ENCODE measurements around the gene NFIA.

Gene NFIA

GRCh38 chr1:61133335-61134019 is 51.1 kb downstream of the NFIA start:
- no peak overlapping the region for H3K4me2 ChIP-seq
- H3K9me3 ChIP-seq (replicated peaks in 1 of 11) = no peaks in the 10 kb centered on the region
- no peak overlapping the region for H3K4me3 ChIP-seq
- H4K20me1 ChIP-seq = no peaks in the 10 kb centered on the region
- peaks cover 0 to 9% (median 4%) of the 10 kb centered on the region in 10 experiments; a peak in 6 of 20 replicates for H3K4me1 ChIP-seq
- no peak overlapping the region for H3K9ac ChIP-seq
- H3K27me3 ChIP-seq = no peaks in the 10 kb centered on the region
- no peak overlapping the region for H3K27ac ChIP-seq
- no peak for TF ChIP-seq Cebpa-rat (IDR thresholded peaks at IDR 0.05)
- H3K36me3 ChIP-seq = no peaks in the 10 kb centered on the region

GRCh38 chr1:61135291-61135690 is 52.9 kb downstream of the NFIA start:
- Histone ChIP-seq H3K9ac (no peak overlapping the region), H3K4me2 (peak overlapping the region in 5 of 11 experiments; percentile 18 to 37 (median 30); a peak in 7 of 22 replicates), H3K36me3 (no peaks in the 10 kb centered on the region), H3K4me3 (no peak overlapping the region), H3K27me3 (no peaks in the 10 kb centered on the region), H4K20me1 (no peaks in the 10 kb centered on the region), H3K27ac (no peak overlapping the region), H3K4me1 (peaks cover 0 to 9% (median 4%) of the 10 kb centered on the region in 10 experiments; a peak in 6 of 20 replicates), H3K9me3 (replicated peaks in 1 of 11) (no peaks in the 10 kb centered on the region)
- no peak for TF ChIP-seq Cebpa-rat (IDR thresholded peaks at IDR 0.05)

- Histone ChIP-seq H3K4me1 (peaks cover 0 to 9% (median 0%) of the 10 kb centered on the region in 10 experiments; a peak in 6 of 20 replicates), H4K20me1 (no peaks in the 10 kb centered on the region; a peak in 1 of 22 replicates), H3K27ac (no peak overlapping the region), H3K9me3 (replicated peaks in 1 of 11) (no peaks in the 10 kb centered on the region), H3K9ac (no peak overlapping the region), H3K36me3 (no peaks in the 10 kb centered on the region), H3K4me3 (no peak overlapping the region), H3K27me3 (peaks cover 0 to 21% (median 0%) of the 10 kb centered on the region in 11 experiments; a peak in 2 of 22 replicates), H3K4me2 (no peak overlapping the region)
- TF ChIP-seq Cebpa-rat (IDR thresholded peaks at IDR 0.05) = no peak
These were observed 55.9 kb downstream of the NFIA start for GRCh38 chr1:61138305-61138704.

- Histone ChIP-seq H3K27ac (no peak overlapping the region), H3K4me1 (peaks cover 0 to 9% (median 0%) of the 10 kb centered on the region in 10 experiments; a peak in 6 of 20 replicates), H4K20me1 (no peaks in the 10 kb centered on the region; a peak in 1 of 22 replicates), H3K27me3 (peaks cover 0 to 21% (median 0%) of the 10 kb centered on the region in 11 experiments; a peak in 2 of 22 replicates), H3K9me3 (replicated peaks in 1 of 11) (no peaks in the 10 kb centered on the region), H3K36me3 (no peaks in the 10 kb centered on the region), H3K4me3 (no peak overlapping the region), H3K9ac (no peak overlapping the region), H3K4me2 (no peak overlapping the region)
- no peak for TF ChIP-seq Cebpa-rat (IDR thresholded peaks at IDR 0.05)
These were observed 56.8 kb downstream of the NFIA start for GRCh38 chr1:61138921-61139774.

- Histone ChIP-seq H3K9ac (no peak overlapping the region), H3K4me1 (peaks cover 0 to 7% (median 0%) of the 10 kb centered on the region in 10 experiments; a peak in 6 of 20 replicates), H3K27me3 (peaks cover 0 to 29% (median 0%) of the 10 kb centered on the region in 11 experiments; a peak in 3 of 22 replicates), H4K20me1 (no peaks in the 10 kb centered on the region; a peak in 1 of 22 replicates), H3K4me3 (no peak overlapping the region), H3K36me3 (no peaks in the 10 kb centered on the region), H3K27ac (no peak overlapping the region), H3K9me3 (replicated peaks in 1 of 11) (no peaks in the 10 kb centered on the region), H3K4me2 (no peak overlapping the region)
- TF ChIP-seq Cebpa-rat (IDR thresholded peaks at IDR 0.05) = no peak
These were observed 57.6 kb downstream of the NFIA start for GRCh38 chr1:61139775-61140549.

GRCh38 chr1:61140778-61141177 is 58.4 kb downstream of the NFIA start:
- TF ChIP-seq Cebpa-rat (IDR thresholded peaks at IDR 0.05) = no peak
- H3K9ac ChIP-seq = no peak overlapping the region
- no peaks in the 10 kb centered on the region for H3K36me3 ChIP-seq
- no peak overlapping the region for H3K4me3 ChIP-seq
- H3K27me3 ChIP-seq = peaks cover 0 to 30% (median 0%) of the 10 kb centered on the region in 11 experiments; a peak in 4 of 22 replicates
- no peaks in the 10 kb centered on the region for H3K9me3 ChIP-seq (replicated peaks in 1 of 11)
- H4K20me1 ChIP-seq = no peaks in the 10 kb centered on the region; a peak in 1 of 22 replicates
- peaks cover 0 to under 1% (median 0%) of the 10 kb centered on the region in 10 experiments; a peak in 1 of 20 replicates for H3K4me1 ChIP-seq
- H3K27ac ChIP-seq = no peak overlapping the region
- H3K4me2 ChIP-seq = no peak overlapping the region

GRCh38 chr1:61141288-61142042 is 59.1 kb downstream of the NFIA start:
- H3K27ac ChIP-seq = no peak overlapping the region
- no peaks in the 10 kb centered on the region for H3K9me3 ChIP-seq (replicated peaks in 1 of 11)
- no peak overlapping the region for H3K9ac ChIP-seq
- H3K4me3 ChIP-seq = no peak overlapping the region
- H4K20me1 ChIP-seq = no peaks in the 10 kb centered on the region; a peak in 1 of 22 replicates
- no peaks in the 10 kb centered on the region for H3K36me3 ChIP-seq
- no peak overlapping the region for H3K4me2 ChIP-seq
- no peak for TF ChIP-seq Cebpa-rat (IDR thresholded peaks at IDR 0.05)
- H3K4me1 ChIP-seq = no peaks in the 10 kb centered on the region
- peaks cover 0 to 37% (median 0%) of the 10 kb centered on the region in 11 experiments; a peak in 4 of 22 replicates for H3K27me3 ChIP-seq

- no peaks in the 10 kb centered on the region; a peak in 1 of 22 replicates for H4K20me1 ChIP-seq
- H3K4me3 ChIP-seq = no peak overlapping the region
- H3K4me1 ChIP-seq = no peaks in the 10 kb centered on the region
- no peak overlapping the region for H3K9ac ChIP-seq
- no peaks in the 10 kb centered on the region for H3K36me3 ChIP-seq
- no peak overlapping the region for H3K4me2 ChIP-seq
- no peak overlapping the region for H3K27ac ChIP-seq
- no peaks in the 10 kb centered on the region for H3K9me3 ChIP-seq (replicated peaks in 1 of 11)
- TF ChIP-seq Cebpa-rat (IDR thresholded peaks at IDR 0.05) = no peak
- H3K27me3 ChIP-seq = peaks cover 0 to 43% (median 0%) of the 10 kb centered on the region in 11 experiments; a peak in 4 of 22 replicates
These were observed 59.7 kb downstream of the NFIA start for GRCh38 chr1:61142043-61142440.

Measured in BLaER1 treated with 17β-estradiol and CSF1 and Interleukin-3, amounts not matched to agents 10 nM and 100 nM (cell line).